ENCODE data around the gene MOXD1.
"Not testable (repeated sequence)": the region's sequence is repeated elsewhere in the genome, so short reads cannot be mapped to it uniquely, and the experiment has no call there.

MOXD1 gene

GRCh38 chr6:132310921-132311320 lies 90.4 kb downstream of the MOXD1 start:
- H3K4me3 ChIP-seq (ENCODE audit: extremely low read depth, insufficient read depth, low read length, poor library complexity, severe bottlenecking) = no peak overlapping the region
- H3K9me3 ChIP-seq (ENCODE audit: control insufficient read depth, low read length) = no peaks in the 10 kb centered on the region
- H3K36me3 ChIP-seq (ENCODE audit: control insufficient read depth, insufficient read depth, low read length) = no peaks in the 10 kb centered on the region
- no peak overlapping the region for H3K27ac ChIP-seq (ENCODE audit: low read depth, low read length, severe bottlenecking)
- H3K4me1 ChIP-seq (ENCODE audit: control insufficient read depth, insufficient read depth, low read length, poor library complexity, severe bottlenecking) = no peaks in the 10 kb centered on the region
- no CpG with 5 or more reads among the region's 2 CpGs for WGBS, 2 experiments (ENCODE audit: insufficient coverage in 2 of 2)

DNA sequence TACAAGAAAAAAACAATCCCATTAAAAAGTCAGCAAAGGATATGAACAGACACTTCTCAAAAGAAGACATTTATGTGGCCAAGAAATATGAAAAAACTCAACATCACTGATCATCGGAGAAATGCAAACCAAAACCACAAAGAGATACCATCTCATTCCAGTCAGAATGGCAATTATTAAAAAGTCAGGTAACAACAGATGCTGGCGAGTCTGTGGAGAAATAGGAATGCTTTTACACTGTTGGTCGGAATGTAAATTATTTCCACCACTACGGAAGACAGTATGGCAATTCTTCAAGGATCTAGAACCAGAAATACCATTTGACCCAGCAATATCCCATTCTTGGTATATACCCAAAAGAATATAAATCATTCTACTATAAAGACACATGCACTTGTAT lies 91.1 kb downstream of the MOXD1 start:
- not testable (repeated sequence) for H3K36me3 ChIP-seq (ENCODE audit: control insufficient read depth, insufficient read depth, low read length); H3K4me3 ChIP-seq (ENCODE audit: extremely low read depth, insufficient read depth, low read length, poor library complexity, severe bottlenecking); H3K4me1 ChIP-seq (ENCODE audit: control insufficient read depth, insufficient read depth, low read length, poor library complexity, severe bottlenecking); H3K9me3 ChIP-seq (ENCODE audit: control insufficient read depth, low read length); H3K27ac ChIP-seq (ENCODE audit: low read depth, low read length, severe bottlenecking)
- WGBS, 2 experiments (ENCODE audit: insufficient coverage in 2 of 2) = 80 to 95% methylated on average over 2 to 3 of the region's 4 CpGs

- Histone ChIP-seq H3K9me3 (ENCODE audit: control insufficient read depth, low read length) (no peaks in the 10 kb centered on the region), H3K27ac (ENCODE audit: low read depth, low read length, severe bottlenecking) (no peak overlapping the region), H3K36me3 (ENCODE audit: control insufficient read depth, insufficient read depth, low read length) (no peaks in the 10 kb centered on the region), H3K4me1 (ENCODE audit: control insufficient read depth, insufficient read depth, low read length, poor library complexity, severe bottlenecking) (no peaks in the 10 kb centered on the region), H3K4me3 (ENCODE audit: extremely low read depth, insufficient read depth, low read length, poor library complexity, severe bottlenecking) (no peak overlapping the region)
- WGBS, 2 experiments (ENCODE audit: insufficient coverage in 2 of 2) = 81 to 89% methylated on average over 6 of the region's 6 CpGs
These were observed 96.4 kb downstream of the MOXD1 start for GRCh38 chr6:132304891-132305305.

GRCh38 chr6:132300323-132300949 lies 100.8 kb downstream of the MOXD1 start:
- 88% methylated on average over 2 of the region's 4 CpGs; no CpG with 5 or more reads in 1 of the 2 experiments for WGBS, 2 experiments (ENCODE audit: insufficient coverage in 2 of 2)
- no peaks in the 10 kb centered on the region for H3K4me1 ChIP-seq (ENCODE audit: control insufficient read depth, insufficient read depth, low read length, poor library complexity, severe bottlenecking)
- no peaks in the 10 kb centered on the region for H3K9me3 ChIP-seq (ENCODE audit: control insufficient read depth, low read length)
- H3K4me3 ChIP-seq (ENCODE audit: extremely low read depth, insufficient read depth, low read length, poor library complexity, severe bottlenecking) = no peak overlapping the region
- H3K36me3 ChIP-seq (ENCODE audit: control insufficient read depth, insufficient read depth, low read length) = no peaks in the 10 kb centered on the region
- H3K27ac ChIP-seq (ENCODE audit: low read depth, low read length, severe bottlenecking) = no peak overlapping the region

GRCh38 chr6:132298344-132298949 lies 102.8 kb downstream of the MOXD1 start:
- Histone ChIP-seq H3K4me1 (ENCODE audit: control insufficient read depth, insufficient read depth, low read length, poor library complexity, severe bottlenecking) (no peaks in the 10 kb centered on the region), H3K36me3 (ENCODE audit: control insufficient read depth, insufficient read depth, low read length) (no peaks in the 10 kb centered on the region), H3K27ac (ENCODE audit: low read depth, low read length, severe bottlenecking) (no peak overlapping the region), H3K4me3 (ENCODE audit: extremely low read depth, insufficient read depth, low read length, poor library complexity, severe bottlenecking) (no peak overlapping the region), H3K9me3 (ENCODE audit: control insufficient read depth, low read length) (no peaks in the 10 kb centered on the region)

DNA sequence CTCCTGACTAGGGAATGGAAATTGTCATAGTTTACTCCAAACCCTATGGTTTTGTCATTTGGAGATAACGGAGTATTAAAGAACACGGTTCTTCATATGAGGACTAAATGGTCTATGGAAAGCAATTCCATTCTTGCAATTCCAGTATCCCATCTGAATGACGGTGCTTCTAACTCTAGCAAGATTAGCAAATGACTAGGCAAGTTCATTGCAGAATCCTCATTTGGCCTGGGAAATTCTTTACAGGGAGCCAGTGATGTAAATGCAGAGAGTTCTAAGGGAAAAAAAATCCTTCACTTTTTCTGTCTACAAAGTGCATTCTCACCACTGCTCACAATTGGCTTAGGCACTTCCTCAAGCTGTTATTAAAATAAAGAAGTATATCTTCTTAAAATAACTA lies 111.5 kb downstream of the MOXD1 start:
- Histone ChIP-seq H3K36me3 (ENCODE audit: control insufficient read depth, insufficient read depth, low read length) (no peaks in the 10 kb centered on the region), H3K27ac (ENCODE audit: low read depth, low read length, severe bottlenecking) (no peak overlapping the region), H3K4me1 (ENCODE audit: control insufficient read depth, insufficient read depth, low read length, poor library complexity, severe bottlenecking) (no peaks in the 10 kb centered on the region), H3K9me3 (ENCODE audit: control insufficient read depth, low read length) (no peaks in the 10 kb centered on the region), H3K4me3 (ENCODE audit: extremely low read depth, insufficient read depth, low read length, poor library complexity, severe bottlenecking) (no peak overlapping the region)
- WGBS, 2 experiments (ENCODE audit: insufficient coverage in 2 of 2) = 82% methylated on average over 2 of the region's 3 CpGs; no CpG with 5 or more reads in 1 of the 2 experiments

GRCh38 chr6:132287101-132287500 lies 114.2 kb downstream of the MOXD1 start:
- Histone ChIP-seq H3K27ac (ENCODE audit: low read depth, low read length, severe bottlenecking) (no peak overlapping the region), H3K4me1 (ENCODE audit: control insufficient read depth, insufficient read depth, low read length, poor library complexity, severe bottlenecking) (no peaks in the 10 kb centered on the region), H3K36me3 (ENCODE audit: control insufficient read depth, insufficient read depth, low read length) (no peaks in the 10 kb centered on the region), H3K9me3 (ENCODE audit: control insufficient read depth, low read length) (no peaks in the 10 kb centered on the region), H3K4me3 (ENCODE audit: extremely low read depth, insufficient read depth, low read length, poor library complexity, severe bottlenecking) (no peak overlapping the region)
- 75 to 93% methylated on average over 1 of the region's 1 CpG for WGBS, 2 experiments (ENCODE audit: insufficient coverage in 2 of 2)

DNA sequence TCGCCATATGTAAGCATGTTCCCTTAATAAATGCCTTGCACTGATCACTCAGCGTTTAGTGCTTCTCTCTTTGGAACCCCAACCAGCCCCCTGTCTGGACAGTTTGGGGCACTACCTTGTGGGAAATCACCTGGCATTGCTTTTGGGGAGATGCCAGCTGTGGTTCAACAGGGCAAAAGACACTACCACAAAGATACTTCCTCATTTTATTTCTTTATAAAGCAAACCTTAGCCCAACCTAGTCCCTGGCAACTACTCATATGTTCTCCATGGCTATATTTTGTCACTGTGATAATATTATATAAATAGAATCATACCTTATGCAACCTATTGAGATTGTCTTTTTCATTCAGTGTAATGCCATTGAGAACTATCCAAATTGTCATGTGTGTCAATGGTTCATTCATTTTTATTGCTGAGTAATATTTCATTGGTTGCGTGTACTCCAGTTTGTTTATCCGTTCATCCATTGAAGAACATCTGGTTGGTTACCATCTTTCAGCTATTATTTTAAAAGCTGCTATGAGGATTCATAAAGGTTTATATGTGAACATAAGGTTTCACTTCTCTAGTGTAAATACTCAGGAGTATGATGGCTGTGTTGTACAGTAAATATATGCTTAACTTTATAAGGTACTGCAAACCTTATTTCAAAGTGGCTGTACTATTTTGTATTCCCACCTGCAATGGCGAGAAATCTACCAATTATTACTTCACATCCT lies 114.8 kb downstream of the MOXD1 start:
- H3K4me3 ChIP-seq (ENCODE audit: extremely low read depth, insufficient read depth, low read length, poor library complexity, severe bottlenecking) = no peak overlapping the region
- 86 to 88% methylated on average over 1 to 2 of the region's 5 CpGs for WGBS, 2 experiments (ENCODE audit: insufficient coverage in 2 of 2)

GRCh38 chr6:132285004-132285780 lies 116.1 kb downstream of the MOXD1 start:
- H3K9me3 ChIP-seq (ENCODE audit: control insufficient read depth, low read length) = no peaks in the 10 kb centered on the region
- H3K36me3 ChIP-seq (ENCODE audit: control insufficient read depth, insufficient read depth, low read length) = no peaks in the 10 kb centered on the region
- 92 to 96% methylated on average over 4 to 6 of the region's 11 CpGs for WGBS, 2 experiments (ENCODE audit: insufficient coverage in 2 of 2)
- H3K4me3 ChIP-seq (ENCODE audit: extremely low read depth, insufficient read depth, low read length, poor library complexity, severe bottlenecking) = no peak overlapping the region
- no peak overlapping the region for H3K27ac ChIP-seq (ENCODE audit: low read depth, low read length, severe bottlenecking)
- H3K4me1 ChIP-seq (ENCODE audit: control insufficient read depth, insufficient read depth, low read length, poor library complexity, severe bottlenecking) = no peaks in the 10 kb centered on the region

More for the DNA sequence above, 114.8 kb downstream of the MOXD1 start:
- Histone ChIP-seq H3K4me1 (ENCODE audit: control insufficient read depth, insufficient read depth, low read length, poor library complexity, severe bottlenecking) (no peaks in the 10 kb centered on the region), H3K36me3 (ENCODE audit: control insufficient read depth, insufficient read depth, low read length) (no peaks in the 10 kb centered on the region), H3K27ac (ENCODE audit: low read depth, low read length, severe bottlenecking) (no peak overlapping the region), H3K9me3 (ENCODE audit: control insufficient read depth, low read length) (no peaks in the 10 kb centered on the region)

GRCh38 chr6:132282696-132283095 lies 118.6 kb downstream of the MOXD1 start:
- Histone ChIP-seq H3K4me3 (ENCODE audit: extremely low read depth, insufficient read depth, low read length, poor library complexity, severe bottlenecking) (no peak overlapping the region), H3K9me3 (ENCODE audit: control insufficient read depth, low read length) (no peaks in the 10 kb centered on the region), H3K4me1 (ENCODE audit: control insufficient read depth, insufficient read depth, low read length, poor library complexity, severe bottlenecking) (no peaks in the 10 kb centered on the region), H3K36me3 (ENCODE audit: control insufficient read depth, insufficient read depth, low read length) (no peaks in the 10 kb centered on the region), H3K27ac (ENCODE audit: low read depth, low read length, severe bottlenecking) (no peak overlapping the region)
- WGBS, 2 experiments (ENCODE audit: insufficient coverage in 2 of 2) = 88 to 91% methylated on average over 4 to 6 of the region's 7 CpGs
